SIG-M5 treated with dmso at 0.1 percent for 504 hours (cell line): ENCODE results near the gene TECPR2.
"Not testable (repeated sequence)": the region's sequence is repeated elsewhere in the genome, so short reads cannot be mapped to it uniquely, and the experiment has no call there.

Experiments
- DNase-seq: peaks from one replicate; lab custom pipeline; 2025; ENCODE audit not compliant: unreplicated experiment; lab: John Stamatoyannopoulos, UW

The TECPR2 gene

DNA sequence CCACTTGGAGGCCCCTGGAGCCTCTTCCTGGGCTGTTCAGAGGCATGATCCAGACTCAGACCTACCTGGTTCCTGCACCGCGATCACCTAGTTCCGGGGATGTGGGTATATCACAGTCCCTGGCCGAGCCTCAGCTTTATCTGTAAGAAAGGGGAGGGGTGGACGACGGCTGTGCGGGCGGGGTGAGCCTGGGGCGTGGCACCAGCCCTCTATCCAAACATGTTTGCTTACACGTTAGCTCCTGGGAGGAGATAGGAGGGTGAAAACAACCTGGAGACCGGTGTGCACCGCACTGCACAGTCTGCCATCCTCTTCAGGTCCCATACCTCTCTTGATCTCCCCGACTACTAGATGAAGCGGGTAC is 145.7 kb downstream of the TECPR2 start:
- peak; percentile 21 for DNase-seq

DNA sequence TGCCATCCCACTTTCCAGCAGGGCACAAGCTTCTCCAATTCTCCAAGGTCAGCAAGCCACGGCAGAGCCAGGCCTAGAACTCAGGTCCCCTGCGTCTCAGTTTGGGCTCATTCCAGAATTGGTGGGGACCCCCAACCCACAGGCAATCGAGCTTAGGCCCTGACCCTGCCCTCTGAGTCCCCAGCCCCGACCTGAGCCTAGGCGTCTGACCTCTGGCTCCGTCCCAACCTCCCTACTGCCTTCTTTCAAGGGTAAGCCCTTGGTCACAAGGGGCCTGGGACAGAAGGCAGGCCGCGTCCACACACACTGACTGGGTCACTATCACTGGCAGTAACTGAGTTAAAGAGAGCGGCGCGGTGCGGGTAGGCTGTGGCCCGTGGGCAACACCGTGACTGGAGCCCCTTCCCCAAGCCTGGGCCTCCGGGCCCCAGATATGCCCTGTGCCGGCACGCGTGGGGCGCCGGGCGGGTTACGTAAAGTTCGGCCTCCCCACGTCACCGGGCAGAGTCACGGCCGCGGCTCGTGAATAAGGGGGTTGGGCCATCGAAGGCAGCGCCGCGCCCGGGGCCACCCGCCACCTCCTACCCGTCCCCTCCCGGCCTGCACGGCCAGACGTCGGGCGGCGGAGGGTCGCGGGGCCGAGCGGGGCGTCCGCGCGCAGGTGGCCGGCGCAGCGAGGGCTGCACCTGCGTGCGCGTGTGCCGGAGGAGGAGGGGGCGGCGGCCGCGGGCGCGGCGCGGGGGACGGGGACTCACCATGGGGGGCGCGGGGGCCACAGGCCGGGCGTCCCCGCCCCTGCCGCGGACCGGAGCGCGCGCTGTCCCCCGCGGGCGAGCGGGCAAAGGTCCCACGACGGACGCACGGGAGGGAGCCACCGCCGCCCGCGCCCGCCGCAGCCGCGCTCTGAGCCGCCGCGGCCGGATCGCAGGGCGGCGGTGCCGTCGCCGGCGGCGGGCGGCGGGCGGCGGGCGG is 146.3 kb downstream of the TECPR2 start:
- DNase-seq, result peak; percentile 18

- DNase-seq, result peak; percentile 90
These were observed 147.2 kb downstream of the TECPR2 start, which contains the start of gene ANKRD9 for GRCh38 chr14:102509746-102510615. TSS of gene ANKRD9 (minus strand) at chr14:102509776. CDS start at chr14:102507889, 1,887 bp downstream.

DNA sequence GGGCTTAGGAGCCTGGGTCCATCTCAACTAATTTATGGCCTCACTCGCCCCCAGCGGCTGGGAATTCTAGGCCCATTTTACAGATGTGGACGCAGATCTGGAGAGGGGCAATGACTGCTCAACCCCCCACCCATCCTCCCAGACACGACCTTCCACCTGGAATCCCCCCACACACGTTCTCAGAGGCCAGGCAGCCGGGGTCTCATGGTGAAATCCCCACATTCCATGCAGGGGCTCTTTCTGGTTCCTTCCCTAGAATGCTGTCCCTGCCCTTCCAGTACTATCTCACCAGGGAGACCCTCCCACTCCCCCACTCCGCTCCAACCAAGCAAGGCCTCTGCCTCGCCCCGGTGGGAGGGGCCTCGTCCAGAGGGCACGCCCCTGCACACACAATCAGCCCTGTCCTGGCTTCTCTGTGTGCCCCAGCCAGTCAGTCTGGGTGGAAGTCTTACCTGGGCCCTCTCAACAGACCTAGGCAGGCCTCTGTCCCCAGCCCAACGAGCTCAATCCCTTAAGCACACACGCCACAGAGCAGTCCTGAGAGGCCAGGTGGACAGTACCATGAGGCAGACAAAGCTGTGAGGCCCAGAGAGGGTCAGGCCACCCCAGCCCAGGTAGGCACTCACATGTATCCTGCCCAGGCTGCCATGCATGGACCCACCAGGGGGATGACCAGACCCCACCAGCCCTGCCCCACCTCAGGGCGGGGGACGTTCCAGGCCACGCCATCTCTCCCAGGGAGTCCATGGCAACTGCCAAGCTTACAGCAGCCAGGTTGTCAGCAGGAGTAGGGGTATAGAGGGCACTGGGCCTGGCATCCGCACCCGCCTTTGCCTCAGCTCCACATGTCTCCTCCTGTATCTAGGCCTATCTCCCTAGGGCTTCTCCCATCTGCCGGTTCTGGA is 148.1 kb downstream of the TECPR2 start:
- DNase-seq, result no peak

- no peak for DNase-seq
These were observed 148.8 kb downstream of the TECPR2 start for GRCh38 chr14:102511538-102511937.

GRCh38 chr14:102512793-102513300 is 150.1 kb downstream of the TECPR2 start:
- DNase-seq, result no peak

DNA sequence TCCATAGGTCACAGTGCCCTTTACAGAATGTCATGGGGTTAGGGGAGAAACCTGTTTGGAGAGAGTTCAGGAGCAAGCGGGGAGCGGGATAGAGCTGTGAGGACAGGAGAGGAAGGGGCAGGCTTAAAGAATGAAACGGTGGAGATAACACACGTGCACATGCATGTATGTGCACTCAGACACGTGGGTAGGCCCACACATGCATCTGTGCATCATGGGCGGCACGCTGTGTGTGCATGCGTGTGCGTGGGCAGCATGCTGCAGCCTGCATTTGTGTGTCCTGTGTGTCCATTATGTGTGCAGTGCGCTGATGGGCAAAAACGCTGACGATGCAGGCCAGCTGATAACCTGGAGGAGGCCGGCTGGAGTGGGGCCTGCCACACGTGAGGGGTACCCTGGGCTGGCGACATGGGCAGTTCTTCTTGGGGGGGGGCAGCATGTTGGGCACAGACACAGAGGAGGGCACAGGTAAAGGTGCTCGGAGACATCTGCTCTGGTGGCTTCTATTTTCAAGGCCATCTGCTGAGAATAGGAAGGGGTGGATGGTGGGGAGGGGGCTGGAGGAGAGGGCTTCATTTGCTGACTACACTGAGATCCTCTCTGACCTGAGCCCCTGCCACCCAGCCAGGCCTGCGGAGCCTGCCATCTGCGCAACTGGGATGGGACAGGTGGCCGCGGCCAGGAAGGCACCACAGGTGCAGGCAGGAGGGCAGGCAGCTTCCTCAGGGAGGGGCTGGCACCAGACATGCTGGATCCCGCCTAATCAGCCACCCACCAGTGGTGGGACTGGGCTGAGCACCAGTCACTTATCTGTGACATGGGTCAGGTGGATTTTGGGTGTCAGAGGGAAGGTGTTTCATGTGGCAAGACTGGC is 151.4 kb downstream of the TECPR2 start:
- no peak for DNase-seq

- DNase-seq, result no peak
These were observed 152.4 kb downstream of the TECPR2 start for GRCh38 chr14:102514987-102515733.

GRCh38 chr14:102516531-102517391 is 154.0 kb downstream of the TECPR2 start:
- no peak for DNase-seq

GRCh38 chr14:102517392-102518062 is 154.8 kb downstream of the TECPR2 start:
- no peak for DNase-seq

DNA sequence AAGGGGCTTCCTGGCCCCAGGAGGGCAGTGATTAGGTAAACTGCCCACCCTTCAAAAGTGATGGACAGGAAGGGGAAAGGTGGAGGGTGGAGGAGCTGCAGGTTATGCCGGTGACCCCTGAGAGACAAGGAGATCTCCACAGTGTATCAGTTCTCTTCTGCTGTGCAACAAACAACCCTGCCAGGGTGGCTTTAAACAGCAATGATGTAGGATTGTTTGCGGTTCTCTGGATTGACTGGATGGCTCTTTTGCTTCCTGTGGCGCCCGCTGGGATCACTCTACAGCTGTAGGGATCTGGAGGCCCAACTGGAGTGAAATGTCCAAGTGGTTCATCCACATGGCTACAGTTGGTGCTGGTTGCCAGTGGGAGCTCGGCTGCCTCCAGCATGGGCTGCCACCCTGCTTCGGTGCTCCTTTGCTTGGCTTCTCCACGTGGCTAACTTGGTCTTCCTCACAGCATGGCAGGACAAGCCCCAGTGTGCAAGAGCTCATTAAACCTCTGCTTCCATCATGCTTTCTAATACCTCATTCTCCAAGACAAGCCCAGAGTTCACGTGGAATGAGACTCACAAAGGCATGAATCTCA is 155.4 kb downstream of the TECPR2 start:
- DNase-seq, result no peak

DNA sequence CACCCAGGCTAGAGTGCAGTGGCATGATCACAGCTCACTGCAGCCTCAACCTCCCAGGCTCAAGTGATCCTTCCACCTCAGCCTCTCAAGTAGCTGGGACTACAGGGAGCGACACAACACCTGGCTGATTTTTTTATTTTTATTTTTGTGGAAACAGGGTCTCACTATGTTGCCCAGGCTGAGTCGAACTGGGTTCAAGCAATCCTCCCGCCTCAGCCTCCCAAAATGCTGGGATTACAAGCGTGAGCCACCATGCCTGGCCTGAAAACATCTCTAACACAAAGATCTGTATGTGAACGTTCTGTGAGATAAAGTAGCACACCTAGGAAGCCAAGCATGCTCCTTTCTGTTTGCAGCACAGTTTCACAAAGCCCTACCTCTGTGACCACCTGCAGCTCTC is 157.0 kb downstream of the TECPR2 start:
- not testable (repeated sequence) for DNase-seq

GRCh38 chr14:102523200-102523568 is 160.4 kb downstream of the TECPR2 start:
- DNase-seq, result no peak

- no peak for DNase-seq
These were observed 161.1 kb downstream of the TECPR2 start for GRCh38 chr14:102523569-102524450.

- peak; percentile 98 for DNase-seq
These were observed 161.9 kb downstream of the TECPR2 start for GRCh38 chr14:102524451-102525218.
